Body of pancreas (tissue), 4 donors: ENCODE results near the gene ZXDC.

Experiments used
- CTCF ChIP-seq, 7 experiments: fragments of 450-650 bp in 4 of 7; fragments of 200-600 bp in 3 of 7; sonication (generic) in 3 of 7; IDR thresholded peaks; one replicate each; pipeline ENCODE4 v1.5.1; 2016 to 2019; ENCODE audit warnings: antibody characterized with exemption in 7 of 7
- POLR2A ChIP-seq, 3 donors: fragments of 450-650 bp; IDR thresholded peaks; one replicate each; pipeline ENCODE4 v1.6.1; 2016; ENCODE audit warnings: antibody characterized with exemption in 3 of 3, mild to moderate bottlenecking in 2 of 3

DNA sequence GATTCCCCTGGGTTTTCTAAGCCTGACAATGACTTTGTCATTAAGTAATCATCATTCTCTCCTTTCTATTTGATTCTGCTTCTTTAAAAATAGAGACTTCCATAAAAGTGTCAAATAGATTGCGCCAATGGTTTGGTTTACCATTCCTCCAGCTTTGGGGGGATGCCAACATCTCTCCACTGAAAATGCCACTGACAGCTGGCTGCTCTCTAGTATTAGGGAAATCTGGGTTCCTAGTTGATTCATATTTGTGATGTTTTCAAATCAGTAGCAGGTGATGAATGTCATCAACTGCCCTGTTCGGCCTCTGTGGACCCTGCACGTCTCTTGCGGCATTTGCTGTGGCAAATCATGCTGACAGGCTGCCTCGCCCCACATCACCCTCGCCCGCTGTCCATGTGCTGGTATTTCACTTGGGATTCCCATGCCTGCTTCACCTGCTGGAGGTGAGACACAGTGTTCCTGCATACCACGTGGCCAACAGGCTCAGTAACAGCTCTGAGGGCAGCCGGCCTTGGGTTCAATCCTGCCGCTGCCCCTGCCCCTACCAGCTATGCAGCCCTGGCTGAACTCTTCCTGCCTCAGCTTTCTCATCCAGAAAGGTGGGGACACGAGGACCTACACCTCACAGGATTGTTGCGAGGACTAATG is 28.1 kb downstream of the ZXDC start:
- TF ChIP-seq CTCF (IDR thresholded peaks at IDR 0.05), result no peak
- no peak for TF ChIP-seq POLR2A (IDR thresholded peaks at IDR 0.05)
